ACC112 (cell line): ENCODE measurements around the gene IGSF5.

Experiments
- H2AFZ ChIP-seq: fragments of 200-600 bp; sonication (generic); one replicate; pipeline ENCODE4 v1.6.0; 2017; ENCODE audit warnings: antibody characterized with exemption, low read length; ENCODE audit not compliant: unreplicated experiment
- H3K27ac ChIP-seq: fragments of 200-600 bp; sonication (generic); 2 replicates; pipeline ENCODE4 v1.5.1; 2014; ENCODE audit warnings: low read depth, mild to moderate bottlenecking, antibody characterized with exemption, low read length, moderate library complexity
- H3K27me3 ChIP-seq: fragments of 200-600 bp; sonication (generic); 2 replicates; pipeline ENCODE4 v1.6.1; 2014; ENCODE audit warnings: mild to moderate bottlenecking, antibody characterized with exemption, low read length, moderate library complexity, mixed read lengths; ENCODE audit not compliant: insufficient read depth
- H3K36me3 ChIP-seq: fragments of 200-600 bp; sonication (generic); 2 replicates; pipeline ENCODE4 v1.6.1; 2016; ENCODE audit warnings: mild to moderate bottlenecking, antibody characterized with exemption, low read length, moderate library complexity, mixed read lengths; ENCODE audit not compliant: insufficient read depth
- H3K4me1 ChIP-seq: fragments of 200-600 bp; sonication (generic); one replicate; pipeline ENCODE4 v1.6.1; 2016; ENCODE audit warnings: low read length, mixed read lengths; ENCODE audit not compliant: insufficient read depth, unreplicated experiment, control insufficient read depth
- H3K4me3 ChIP-seq: fragments of 200-600 bp; sonication (generic); 2 replicates; pipeline ENCODE4 v1.5.1; 2014; ENCODE audit warnings: mild to moderate bottlenecking, low read depth, low read length
- H3K79me2 ChIP-seq: fragments of 200-600 bp; sonication (generic); one replicate; pipeline ENCODE4 v1.6.0; 2016; ENCODE audit warnings: low read length; ENCODE audit not compliant: control insufficient read depth, unreplicated experiment, insufficient read depth

Gene IGSF5

DNA sequence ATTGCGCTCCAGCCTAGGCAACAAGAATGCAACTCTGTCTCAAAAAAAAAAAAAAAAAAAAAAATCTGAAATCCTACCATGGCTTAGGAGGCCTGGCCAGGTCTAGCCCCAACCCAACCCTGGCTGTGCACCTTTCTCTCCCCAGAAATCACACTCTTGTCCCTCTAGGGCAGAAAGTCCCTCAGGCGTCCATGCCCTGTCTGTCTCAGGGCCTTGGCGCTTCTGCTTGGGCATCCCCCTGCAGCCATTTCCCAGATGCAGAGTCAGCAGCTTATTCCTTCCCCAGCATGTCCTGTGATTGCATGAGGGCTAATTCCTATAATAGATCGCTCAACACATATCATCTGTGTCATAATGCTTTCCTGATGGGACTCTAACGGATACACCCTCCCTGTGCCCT is 65.0 kb downstream of the IGSF5 start:
- no peaks in the 10 kb centered on the region for H3K4me1 ChIP-seq
- no peaks in the 10 kb centered on the region for H3K36me3 ChIP-seq
- H3K4me3 ChIP-seq = no peak overlapping the region
- no peak overlapping the region for H3K27ac ChIP-seq
- H3K79me2 ChIP-seq = no peaks in the 10 kb centered on the region
- no peak overlapping the region for H2AFZ ChIP-seq
- H3K27me3 ChIP-seq = no peaks in the 10 kb centered on the region

- Histone ChIP-seq H2AFZ (no peak overlapping the region), H3K27ac (no peak overlapping the region), H3K27me3 (no peaks in the 10 kb centered on the region), H3K4me1 (no peaks in the 10 kb centered on the region), H3K79me2 (no peaks in the 10 kb centered on the region), H3K36me3 (no peaks in the 10 kb centered on the region), H3K4me3 (no peak overlapping the region)
Observed at GRCh38 chr21:39812983-39813382, 68.0 kb downstream of the IGSF5 start.

DNA sequence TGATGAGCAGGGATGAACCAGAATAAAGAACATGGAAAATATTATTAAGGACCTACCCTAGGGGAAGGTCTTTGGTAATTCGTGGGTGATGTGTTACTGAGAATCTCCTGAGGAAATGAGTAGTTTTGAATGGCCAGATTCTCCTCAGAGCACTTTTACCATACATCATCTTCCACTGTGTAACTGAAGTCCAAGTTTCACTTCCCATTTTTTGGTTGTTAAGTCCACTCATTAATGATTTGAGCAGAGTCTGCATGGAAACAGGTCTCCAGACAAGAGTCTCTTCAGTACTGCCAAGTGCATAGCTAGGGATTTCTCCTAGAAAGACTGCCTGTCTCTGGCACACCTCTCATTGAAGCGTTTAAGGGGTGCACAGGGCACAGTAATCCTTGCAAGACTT is 73.6 kb downstream of the IGSF5 start:
- H3K79me2 ChIP-seq = no peaks in the 10 kb centered on the region
- no peak overlapping the region for H3K4me3 ChIP-seq
- H3K27me3 ChIP-seq = no peaks in the 10 kb centered on the region
- no peaks in the 10 kb centered on the region for H3K4me1 ChIP-seq
- no peaks in the 10 kb centered on the region for H3K36me3 ChIP-seq
- H3K27ac ChIP-seq = no peak overlapping the region
- no peak overlapping the region for H2AFZ ChIP-seq

DNA sequence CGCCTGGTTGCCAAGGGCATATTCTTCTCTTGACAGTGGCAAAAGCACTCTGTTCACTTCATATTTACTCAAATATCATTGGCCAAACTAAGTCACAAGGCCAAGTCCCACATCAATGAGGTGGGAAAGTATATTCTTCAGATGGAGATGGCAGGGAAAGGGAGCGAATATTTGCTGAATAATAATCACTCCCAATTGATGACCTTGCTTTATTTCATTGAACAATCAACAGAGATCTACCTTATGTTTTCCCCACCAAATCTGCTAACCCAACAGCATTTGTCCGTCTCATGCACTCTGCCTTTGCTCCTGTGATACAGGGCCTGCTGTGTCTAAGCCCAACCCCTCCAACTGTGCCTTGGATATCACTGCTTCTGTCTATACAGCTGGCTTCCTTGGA is 77.1 kb downstream of the IGSF5 start:
- H3K27ac ChIP-seq = no peak overlapping the region
- no peaks in the 10 kb centered on the region for H3K4me1 ChIP-seq
- no peaks in the 10 kb centered on the region for H3K36me3 ChIP-seq
- no peaks in the 10 kb centered on the region for H3K27me3 ChIP-seq
- no peak overlapping the region for H2AFZ ChIP-seq
- no peaks in the 10 kb centered on the region for H3K79me2 ChIP-seq
- no peak overlapping the region for H3K4me3 ChIP-seq

GRCh38 chr21:39825250-39825649 is 80.3 kb downstream of the IGSF5 start:
- Histone ChIP-seq H3K36me3 (no peaks in the 10 kb centered on the region), H3K4me3 (no peak overlapping the region), H3K27me3 (no peaks in the 10 kb centered on the region), H3K27ac (no peak overlapping the region), H2AFZ (no peak overlapping the region), H3K79me2 (no peaks in the 10 kb centered on the region), H3K4me1 (no peaks in the 10 kb centered on the region)

GRCh38 chr21:39834543-39834942 is 89.6 kb downstream of the IGSF5 start:
- H3K4me1 ChIP-seq = no peaks in the 10 kb centered on the region
- no peaks in the 10 kb centered on the region for H3K79me2 ChIP-seq
- no peak overlapping the region for H3K27ac ChIP-seq
- no peaks in the 10 kb centered on the region for H3K27me3 ChIP-seq
- H2AFZ ChIP-seq = no peak overlapping the region
- no peaks in the 10 kb centered on the region for H3K36me3 ChIP-seq
- H3K4me3 ChIP-seq = no peak overlapping the region

- H3K27me3 ChIP-seq = no peaks in the 10 kb centered on the region
- no peaks in the 10 kb centered on the region for H3K4me1 ChIP-seq
- no peak overlapping the region for H3K27ac ChIP-seq
- H3K4me3 ChIP-seq = no peak overlapping the region
- H3K36me3 ChIP-seq = no peaks in the 10 kb centered on the region
- H3K79me2 ChIP-seq = no peaks in the 10 kb centered on the region
- H2AFZ ChIP-seq = no peak overlapping the region
Observed at GRCh38 chr21:39837861-39838359, 92.9 kb downstream of the IGSF5 start.

DNA sequence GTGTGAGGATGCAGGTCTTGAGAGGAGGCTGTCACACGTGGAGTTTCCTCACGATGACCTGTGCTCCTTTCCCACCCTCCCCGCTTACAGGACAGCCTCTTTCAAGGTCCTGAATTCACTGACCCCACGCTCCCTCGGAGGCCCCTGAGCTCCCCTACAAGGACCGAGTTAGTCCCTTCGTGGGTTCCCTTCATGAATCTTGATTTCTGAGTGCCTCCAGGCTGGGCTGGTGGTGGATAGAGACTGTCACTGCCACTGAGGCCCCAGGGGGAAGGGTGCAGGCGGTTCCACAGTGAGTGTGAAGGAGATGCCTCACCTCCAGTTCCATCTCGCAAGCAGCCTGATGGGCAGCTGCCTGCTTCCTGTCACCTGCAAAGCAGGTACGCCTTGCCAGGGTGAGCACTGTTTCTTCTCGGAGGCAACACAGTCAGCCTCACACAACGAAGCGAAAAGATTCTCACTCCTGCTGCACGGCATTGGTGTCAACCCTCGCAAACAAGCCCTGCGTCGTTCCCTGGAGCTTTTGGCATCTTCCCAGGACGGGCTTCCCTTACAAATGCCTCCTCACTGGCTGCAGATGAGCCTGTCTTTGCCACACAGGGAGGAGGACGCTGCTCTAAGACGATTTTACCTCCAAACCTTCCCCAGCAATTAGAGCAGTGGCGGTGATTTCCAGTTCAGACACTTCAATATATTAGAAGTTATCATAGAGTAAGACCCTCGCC is 95.6 kb downstream of the IGSF5 start:
- Histone ChIP-seq H3K36me3 (no peaks in the 10 kb centered on the region), H3K4me3 (no peak overlapping the region), H3K79me2 (no peaks in the 10 kb centered on the region), H3K4me1 (no peaks in the 10 kb centered on the region), H2AFZ (no peak overlapping the region), H3K27me3 (no peaks in the 10 kb centered on the region), H3K27ac (no peak overlapping the region)

GRCh38 chr21:39842741-39843459 is 97.9 kb downstream of the IGSF5 start:
- no peak overlapping the region for H2AFZ ChIP-seq
- H3K36me3 ChIP-seq = no peaks in the 10 kb centered on the region
- H3K79me2 ChIP-seq = no peaks in the 10 kb centered on the region
- no peak overlapping the region for H3K4me3 ChIP-seq
- H3K27me3 ChIP-seq = no peaks in the 10 kb centered on the region
- no peaks in the 10 kb centered on the region for H3K4me1 ChIP-seq
- no peak overlapping the region for H3K27ac ChIP-seq

GRCh38 chr21:39843483-39843882 is 98.5 kb downstream of the IGSF5 start:
- H3K27ac ChIP-seq = no peak overlapping the region
- H3K27me3 ChIP-seq = no peaks in the 10 kb centered on the region
- H3K36me3 ChIP-seq = no peaks in the 10 kb centered on the region
- no peaks in the 10 kb centered on the region for H3K4me1 ChIP-seq
- H3K79me2 ChIP-seq = no peaks in the 10 kb centered on the region
- no peak overlapping the region for H2AFZ ChIP-seq
- no peak overlapping the region for H3K4me3 ChIP-seq

DNA sequence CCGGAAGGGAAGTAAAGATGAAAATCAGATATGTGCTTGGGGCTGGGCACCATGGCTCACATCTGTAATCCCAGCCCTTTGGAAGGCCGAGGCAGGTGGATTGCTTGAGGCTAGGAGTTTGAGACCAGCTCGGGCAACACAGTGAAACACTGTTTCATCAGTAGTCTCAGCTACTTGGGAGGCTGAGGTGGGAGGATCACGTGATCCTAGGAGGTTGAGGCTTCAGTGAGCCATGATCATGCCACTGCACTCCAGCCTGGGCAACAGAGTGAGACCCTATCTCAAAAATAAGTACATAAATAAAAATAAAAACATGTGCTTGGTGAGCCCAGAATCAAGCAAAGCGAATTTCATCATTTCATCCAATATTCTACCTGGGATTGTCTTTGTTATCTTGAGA is 98.9 kb downstream of the IGSF5 start:
- H3K4me1 ChIP-seq = no peaks in the 10 kb centered on the region
- no peak overlapping the region for H3K27ac ChIP-seq
- no peak overlapping the region for H2AFZ ChIP-seq
- H3K79me2 ChIP-seq = no peaks in the 10 kb centered on the region
- no peak overlapping the region for H3K4me3 ChIP-seq
- no peaks in the 10 kb centered on the region for H3K36me3 ChIP-seq
- H3K27me3 ChIP-seq = no peaks in the 10 kb centered on the region
